Aorta (tissue), 5 donors: ENCODE data around the gene IQCF2. TPM values are rescaled to one million over a fixed set of nuclear protein-coding genes. Genes with fewer than 3 reads are reported as not detected.
"Not testable (repeated sequence)": the region's sequence is repeated elsewhere in the genome, so short reads cannot be mapped to it uniquely, and the experiment has no call there.

Experiments
- ATAC-seq: fragments of 200-7000 bp; cut with Tn5 transposase; one replicate; pipeline ENCODE4 v1.9.1; 2022; ENCODE audit warnings: moderate library complexity; ENCODE audit not compliant: low FRiP score
- DNase-seq, 2 donors: peaks; one replicate each; pipeline ENCODE4 v3.0.0-alpha.2; 2020
- H3K27ac ChIP-seq, 2 donors: one replicate each; pipeline ENCODE4 v1.5.1; 2013; ENCODE audit warnings: low read length in 2 of 2, mild to moderate bottlenecking in 2 of 2, moderate library complexity in 2 of 2, control low read depth in 1 of 2, inconsistent platforms in 1 of 2, low read depth in 1 of 2
- H3K27me3 ChIP-seq, 2 donors: one replicate each; pipeline ENCODE4 v1.6.1; 2013; ENCODE audit warnings: control low read depth in 1 of 2, low read length in 1 of 2, mild to moderate bottlenecking in 1 of 2, moderate library complexity in 1 of 2; ENCODE audit not compliant: insufficient read depth in 2 of 2, control insufficient read depth in 1 of 2
- H3K36me3 ChIP-seq, 2 donors: one replicate each; pipeline ENCODE4 v1.6.1; 2013; ENCODE audit warnings: control low read depth in 1 of 2, low read length in 1 of 2, mild to moderate bottlenecking in 1 of 2; ENCODE audit not compliant: insufficient read depth in 2 of 2, control insufficient read depth in 1 of 2
- H3K4me1 ChIP-seq, 2 donors: one replicate each; pipeline ENCODE4 v1.6.1; 2013; ENCODE audit warnings: low read length in 2 of 2, control low read depth in 1 of 2, mild to moderate bottlenecking in 1 of 2, moderate library complexity in 1 of 2; ENCODE audit not compliant: insufficient read depth in 2 of 2, control insufficient read depth in 1 of 2
- H3K4me3 ChIP-seq, 2 donors: one replicate each; pipeline ENCODE4 v1.5.1; 2013; ENCODE audit warnings: low read length in 2 of 2, control low read depth in 1 of 2, mild to moderate bottlenecking in 1 of 2
- H3K9me3 ChIP-seq: one replicate; pipeline ENCODE4 v1.6.1; 2013; ENCODE audit warnings: mild to moderate bottlenecking, low read length; ENCODE audit not compliant: control insufficient read depth
- WGBS, 2 donors: extraction: QIAGEN DNeasy Blood & Tissue Kit; methylation state at CpG; one replicate each; pipeline ENCODE4 v1.1.7; 2013; 5-methylcytosine and 5-hydroxymethylcytosine counted together
- intact Hi-C, 2 donors: fragments of 100-400 bp; cut with DNase I; formaldehyde crosslinking; loops; one replicate each; pipeline versions ENCODE4 v1.14.2 to v1.15.0; 2022
- polyA plus RNA-seq, 2 donors: library from polyadenylated mRNA; stranded (reverse); fragments of 200-250 nt; gene quantifications; one replicate each; pipeline ENCODE4 v1.2.3, GENCODE V29; 2013
- total RNA-seq, 2 donors: library from RNA; stranded (reverse); fragmentation: NEBNext Ultra II Directional; extraction: Animal tissue kit (Norgen Biotek cat#: 25700); gene quantifications; one replicate each; pipeline ENCODE4 v1.2.1, GENCODE V29; 2021
- donor health status: healthy with polysubstance abuse.
- donor health status: Bipolar disorder and iron deficiency.
- donor health status: DM: no; HTN: no; CAD: no.
- donor health status: DM: no; HTN: no; CAD: no.
- donor health status: DM: yes; HTN: yes; CAD: no.

The IQCF2 gene
- total and polyA plus RNA-seq, 4 donors, result not detected

GRCh38 chr3:51828297-51828696, 33.1 kb upstream of the IQCF2 start:
- Histone ChIP-seq H3K4me3 (no peak overlapping the region), H3K9me3 (peaks cover 6% of the 10 kb centered on the region), H3K27ac (no peak overlapping the region), H3K4me1 (no peaks in the 10 kb centered on the region), H3K27me3 (no peaks in the 10 kb centered on the region), H3K36me3 (no peaks in the 10 kb centered on the region)
- intact Hi-C loops, result no loop called here
- no peak for ATAC-seq
- 69 to 86% methylated on average over 1 of the region's 1 CpG for WGBS, 2 donors
- no peak for DNase-seq

- ATAC-seq (no peak), DNase-seq (peak in 1 of 2 donors; percentile 66)
- WGBS, 2 donors, result 89 to 90% methylated on average over 13 of the region's 13 CpGs
- intact Hi-C loops, result no loop called here
- H3K27me3 ChIP-seq, result no peaks in the 10 kb centered on the region
- H3K36me3 ChIP-seq, result no peaks in the 10 kb centered on the region
- no peaks in the 10 kb centered on the region for H3K4me1 ChIP-seq
- H3K27ac ChIP-seq, result no peak overlapping the region
- H3K9me3 ChIP-seq, result peaks cover 6% of the 10 kb centered on the region
- H3K4me3 ChIP-seq, result no peak overlapping the region
Observed at GRCh38 chr3:51830345-51830744, 31.1 kb upstream of the IQCF2 start.

GRCh38 chr3:51830836-51831385, 30.5 kb upstream of the IQCF2 start:
- WGBS, 2 donors, result 45 to 50% methylated on average over 4 of the region's 4 CpGs
- ATAC-seq, result no peak

GRCh38 chr3:51836606-51837005, 24.8 kb upstream of the IQCF2 start:
- no peak overlapping the region for H3K4me3 ChIP-seq
- H3K9me3 ChIP-seq, result peaks cover 1% of the 10 kb centered on the region
- WGBS, 2 donors, result 58 to 61% methylated on average over 5 of the region's 5 CpGs
- H3K4me1 ChIP-seq, result no peaks in the 10 kb centered on the region
- H3K27ac ChIP-seq, result no peak overlapping the region
- H3K27me3 ChIP-seq, result peaks cover 0 to 1% of the 10 kb centered on the region in 2 donors
- ATAC-seq (no peak), DNase-seq (no peak)
- intact Hi-C loops, result no loop called here
- H3K36me3 ChIP-seq, result no peaks in the 10 kb centered on the region

More at GRCh38 chr3:51830836-51831385, 30.5 kb upstream of the IQCF2 start:
- no peak overlapping the region for H3K4me3 ChIP-seq
- peaks cover 6% of the 10 kb centered on the region for H3K9me3 ChIP-seq
- H3K36me3 ChIP-seq, result no peaks in the 10 kb centered on the region
- H3K27me3 ChIP-seq, result no peaks in the 10 kb centered on the region
- no peak overlapping the region for H3K27ac ChIP-seq
- DNase-seq, result no peak
- intact Hi-C loops, result no loop called here
- no peaks in the 10 kb centered on the region for H3K4me1 ChIP-seq

GRCh38 chr3:51845129-51845528, 16.3 kb upstream of the IQCF2 start:
- ATAC-seq (no peak), DNase-seq (no peak)
- intact Hi-C loops, result no loop called here
- WGBS, 2 donors, result 60 to 65% methylated on average over 7 of the region's 7 CpGs
- H3K27me3 ChIP-seq, result peaks cover 0 to 2% of the 10 kb centered on the region in 2 donors
- H3K4me3 ChIP-seq, result no peak overlapping the region
- H3K9me3 ChIP-seq, result peaks cover 10% of the 10 kb centered on the region
- no peaks in the 10 kb centered on the region for H3K36me3 ChIP-seq
- H3K4me1 ChIP-seq, result no peaks in the 10 kb centered on the region
- H3K27ac ChIP-seq, result no peak overlapping the region

- intact Hi-C loops, H3K36me3 ChIP-seq, H3K27me3 ChIP-seq, H3K4me3 ChIP-seq, DNase-seq, H3K27ac ChIP-seq, ATAC-seq, H3K4me1 ChIP-seq, H3K9me3 ChIP-seq: not testable (repeated sequence)
- WGBS, 2 donors, result 75 to 82% methylated on average over 1 of the region's 1 CpG
Observed at GRCh38 chr3:51855411-51855810, 6.0 kb upstream of the IQCF2 start.

GRCh38 chr3:51862886-51863285, 1.5 kb downstream of the IQCF2 start:
- Histone ChIP-seq H3K27me3 (no peaks in the 10 kb centered on the region), H3K36me3 (no peaks in the 10 kb centered on the region), H3K9me3 (no peaks in the 10 kb centered on the region), H3K27ac (no peak overlapping the region), H3K4me3 (no peak overlapping the region), H3K4me1 (no peaks in the 10 kb centered on the region)
- DNase-seq (no peak), ATAC-seq (no peak)
- intact Hi-C loops, result no loop called here
- WGBS, 2 donors, result 70 to 76% methylated on average over 13 of the region's 13 CpGs

GRCh38 chr3:51868896-51869295, 7.5 kb downstream of the IQCF2 start:
- H3K4me3 ChIP-seq, H3K27ac ChIP-seq, DNase-seq, ATAC-seq, H3K9me3 ChIP-seq, H3K36me3 ChIP-seq, H3K27me3 ChIP-seq, H3K4me1 ChIP-seq, intact Hi-C loops: not testable (repeated sequence)
- 90 to 91% methylated on average over 1 of the region's 1 CpG for WGBS, 2 donors

- H3K4me3 ChIP-seq, result no peak overlapping the region
- WGBS, 2 donors, result 75 to 84% methylated on average over 2 of the region's 2 CpGs
- no peaks in the 10 kb centered on the region for H3K36me3 ChIP-seq
- no peaks in the 10 kb centered on the region for H3K9me3 ChIP-seq
- no peak overlapping the region for H3K27ac ChIP-seq
- no peaks in the 10 kb centered on the region for H3K27me3 ChIP-seq
- DNase-seq, result no peak
- intact Hi-C loops, result no loop called here
- no peaks in the 10 kb centered on the region for H3K4me1 ChIP-seq
- no peak for ATAC-seq
Observed at GRCh38 chr3:51869304-51869703, 7.9 kb downstream of the IQCF2 start.
